RCC 7860 (cell line): ENCODE results near the gene WNT10A.

ENCODE experiments used
- DNase-seq: peaks from one replicate; pipeline ENCODE4 v3.0.0-alpha.2; 2015; ENCODE audit warnings: low spot score
- FAIRE-seq: peaks from 2 replicates; lab custom pipeline; 2012; peaks lifted over from hg19 to GRCh38; lab: Jason Lieb, UNC

Gene WNT10A

GRCh38 chr2:218876562-218877219 is 4.0 kb upstream of the WNT10A start:
- peak; percentile 53 for DNase-seq
- peak; percentile 14 for FAIRE-seq

- FAIRE-seq (no peak), DNase-seq (no peak)
Measured at GRCh38 chr2:218877331-218877730, 3.3 kb upstream of the WNT10A start.

- DNase-seq (no peak), FAIRE-seq (no peak)
Measured at GRCh38 chr2:218877891-218878290, 2.8 kb upstream of the WNT10A start.

- FAIRE-seq = no peak
- no peak for DNase-seq
Measured at GRCh38 chr2:218878486-218878885, 2.2 kb upstream of the WNT10A start.

- DNase-seq (no peak), FAIRE-seq (no peak)
Measured at GRCh38 chr2:218878926-218879761, 1.5 kb upstream of the WNT10A start.

- DNase-seq = no peak
- no peak for FAIRE-seq
Measured at GRCh38 chr2:218879776-218880101, 913 bp upstream of the WNT10A start.

- no peak for DNase-seq
- FAIRE-seq = no peak
Measured at GRCh38 chr2:218880859-218881594, 375 bp downstream of the WNT10A start.

- FAIRE-seq (no peak), DNase-seq (no peak)
Measured at GRCh38 chr2:218881744-218882460, 1.2 kb downstream of the WNT10A start.

- DNase-seq (no peak), FAIRE-seq (no peak)
Measured at GRCh38 chr2:218882461-218882816, 1.8 kb downstream of the WNT10A start.

GRCh38 chr2:218882866-218883366 is 2.3 kb downstream of the WNT10A start:
- DNase-seq (peak; percentile 41), FAIRE-seq (no peak)

GRCh38 chr2:218883491-218884490 is 3.1 kb downstream of the WNT10A start:
- no peak for FAIRE-seq
- DNase-seq = no peak

- FAIRE-seq (no peak), DNase-seq (no peak)
Measured at GRCh38 chr2:218884519-218884918, 3.9 kb downstream of the WNT10A start.

GRCh38 chr2:218885981-218886947 is 5.6 kb downstream of the WNT10A start:
- FAIRE-seq = no peak
- no peak for DNase-seq

- no peak for FAIRE-seq
Measured at GRCh38 chr2:218887079-218887478, 6.4 kb downstream of the WNT10A start.

GRCh38 chr2:218888341-218888740 is 7.7 kb downstream of the WNT10A start:
- FAIRE-seq (no peak), DNase-seq (no peak)

More at GRCh38 chr2:218887079-218887478, 6.4 kb downstream of the WNT10A start:
- no peak for DNase-seq

GRCh38 chr2:218889937-218890336 is 9.3 kb downstream of the WNT10A start:
- FAIRE-seq (no peak), DNase-seq (no peak)

GRCh38 chr2:218890369-218890768 is 9.7 kb downstream of the WNT10A start:
- FAIRE-seq = no peak
- DNase-seq = no peak

GRCh38 chr2:218891275-218892135 is 10.9 kb downstream of the WNT10A start:
- DNase-seq (no peak), FAIRE-seq (no peak)
